Endothelial cell of umbilical vein (primary cell): ENCODE data around the gene KCNK2.

Experiments used
- POLR2A ChIP-seq: IDR thresholded peaks from 2 replicates; pipeline ENCODE4 v1.6.1; 2012; ENCODE audit warnings: low read depth, mild to moderate bottlenecking, control low read depth, low read length
- POLR2AphosphoS5 ChIP-seq: IDR thresholded peaks from 2 replicates; pipeline ENCODE4 v1.6.1; 2012; ENCODE audit warnings: low read depth, mild to moderate bottlenecking, control low read depth, low read length, moderate library complexity; ENCODE audit not compliant: insufficient read depth

GRCh38 chr1:215192306-215192705, 109.8 kb downstream of the KCNK2 start:
- no peak for TF ChIP-seq POLR2A
- no peak for TF ChIP-seq POLR2AphosphoS5
